Lower lobe of right lung (tissue), 2 donors: ENCODE data around the gene PDE6H. TPM values are rescaled to one million over a fixed set of nuclear protein-coding genes. Genes with fewer than 3 reads are reported as not detected.

Experiments used
- ATAC-seq, 2 donors: fragments of 200-7000 bp; cut with Tn5 transposase; one replicate each; pipeline ENCODE4 v1.9.1; 2020 to 2022; ENCODE audit warnings: mild to moderate bottlenecking in 2 of 2, moderate library complexity in 2 of 2
- DNase-seq: peaks from one replicate; pipeline ENCODE4 v3.0.0-alpha.2; 2020
- H3K27ac ChIP-seq: fragments of 200-600 bp; one replicate; pipeline ENCODE4 v1.8.0; 2022
- H3K27me3 ChIP-seq: fragments of 200-600 bp; one replicate; pipeline ENCODE4 v1.8.0; 2022; ENCODE audit warnings: low read depth
- H3K36me3 ChIP-seq: fragments of 200-600 bp; one replicate; pipeline ENCODE4 v1.8.0; 2022; ENCODE audit warnings: mild to moderate bottlenecking
- H3K4me1 ChIP-seq: fragments of 200-600 bp; one replicate; pipeline ENCODE4 v1.8.0; 2022
- H3K4me3 ChIP-seq: fragments of 200-600 bp; one replicate; pipeline ENCODE4 v1.8.0; 2022; ENCODE audit warnings: mild to moderate bottlenecking
- H3K9me3 ChIP-seq: fragments of 200-600 bp; one replicate; pipeline ENCODE4 v1.8.0; 2022
- CTCF ChIP-seq: fragments of 200-600 bp; IDR thresholded peaks from one replicate; pipeline ENCODE4 v1.8.0; 2022; ENCODE audit warnings: antibody characterized with exemption, mild to moderate bottlenecking
- intact Hi-C: fragments of 100-400 bp; cut with DNase I; formaldehyde crosslinking; loops from one replicate; pipeline ENCODE4 v1.11.0; 2022
- total RNA-seq: library from RNA; stranded (reverse); fragmentation: NEBNext Ultra II Directional; extraction: Animal tissue kit (Norgen Biotek cat#: 25700); gene quantifications from one replicate; pipeline ENCODE4 v1.2.1, GENCODE V29; 2021
- donor health status: DM: no; HTN: yes; CAD: no; lungs with severe emphysema.

PDE6H gene
- total RNA-seq, 1 donor from 2014 or later, result 0.53 TPM

GRCh38 chr12:14946162-14946561, 26.7 kb upstream of the PDE6H start:
- H3K27me3 ChIP-seq, result no peaks in the 10 kb centered on the region
- H3K36me3 ChIP-seq, result peaks cover 83% of the 10 kb centered on the region
- intact Hi-C loops, result no loop called here
- ATAC-seq, result no peak
- no peak overlapping the region for H3K27ac ChIP-seq
- H3K4me3 ChIP-seq, result no peak overlapping the region
- peaks cover 59% of the 10 kb centered on the region for H3K4me1 ChIP-seq
- no peaks in the 10 kb centered on the region for H3K9me3 ChIP-seq
- TF ChIP-seq CTCF, result no peak
- no peak for DNase-seq

GRCh38 chr12:14946861-14947260, 26.0 kb upstream of the PDE6H start:
- DNase-seq (no peak), ATAC-seq (peak in 1 of 2 donors; percentile 48)
- TF ChIP-seq CTCF, result no peak
- peaks cover 66% of the 10 kb centered on the region for H3K4me1 ChIP-seq
- H3K4me3 ChIP-seq, result no peak overlapping the region
- peak overlapping the region; percentile 75 for H3K27ac ChIP-seq
- no peaks in the 10 kb centered on the region for H3K27me3 ChIP-seq
- peaks cover 78% of the 10 kb centered on the region for H3K36me3 ChIP-seq
- no peaks in the 10 kb centered on the region for H3K9me3 ChIP-seq
- intact Hi-C loops, result no loop called here

GRCh38 chr12:14948672-14949071, 24.2 kb upstream of the PDE6H start:
- Histone ChIP-seq H3K27me3 (no peaks in the 10 kb centered on the region), H3K27ac (peak overlapping the region; percentile 75), H3K4me3 (peak overlapping the region; percentile 20), H3K36me3 (peaks cover 61% of the 10 kb centered on the region), H3K9me3 (no peaks in the 10 kb centered on the region), H3K4me1 (peaks cover 84% of the 10 kb centered on the region)
- ATAC-seq, result peak; percentile 74 to 87
- intact Hi-C loops, result no loop called here
- no peak for DNase-seq
- no peak for TF ChIP-seq CTCF

- Histone ChIP-seq H3K4me1 (peaks cover 94% of the 10 kb centered on the region), H3K36me3 (peaks cover 56% of the 10 kb centered on the region), H3K27ac (peak overlapping the region; percentile 16), H3K4me3 (no peak overlapping the region), H3K27me3 (no peaks in the 10 kb centered on the region), H3K9me3 (no peaks in the 10 kb centered on the region)
- intact Hi-C loops, result no loop called here
- no peak for ATAC-seq
- DNase-seq, result no peak
- TF ChIP-seq CTCF, result no peak
Observed at GRCh38 chr12:14949631-14950030, 23.2 kb upstream of the PDE6H start.

GRCh38 chr12:14950421-14950820, 22.4 kb upstream of the PDE6H start:
- no peak for TF ChIP-seq CTCF
- Histone ChIP-seq H3K27me3 (no peaks in the 10 kb centered on the region), H3K36me3 (peaks cover 48% of the 10 kb centered on the region), H3K4me3 (no peak overlapping the region), H3K9me3 (no peaks in the 10 kb centered on the region), H3K27ac (peak overlapping the region; percentile 75), H3K4me1 (peaks cover 99% of the 10 kb centered on the region)
- ATAC-seq (no peak), DNase-seq (no peak)
- intact Hi-C loops, result no loop called here
